Fibroblast of pulmonary artery (primary cell): ENCODE data around the gene ALOXE3.
A peak's percentile ranks its signal among the peaks of the same experiment; 100 is the strongest.

Source experiments
- DNase-seq: peaks from one replicate; pipeline ENCODE4 v3.0.0-alpha.2; 2010; ENCODE audit warnings: low read depth
- H3K4me3 ChIP-seq: replicated peaks from 2 replicates; pipeline ENCODE4 v1.5.1; 2011; ENCODE audit warnings: low read depth, mild to moderate bottlenecking, control low read depth, low read length, moderate library complexity
- CTCF ChIP-seq: IDR thresholded peaks from 2 replicates; pipeline ENCODE4 v1.5.1; 2011; ENCODE audit warnings: mild to moderate bottlenecking, control low read depth, low read length, inconsistent platforms; ENCODE audit errors: missing control alignments

Gene ALOXE3

GRCh38 chr17:8119581-8120519 lies 1.5 kb upstream of the ALOXE3 start:
- DNase-seq = peak; percentile 95
- TF ChIP-seq CTCF = no peak
- H3K4me3 ChIP-seq = peak overlapping the region; percentile 68

- TF ChIP-seq CTCF = peak; percentile 87
- H3K4me3 ChIP-seq = peak overlapping the region; percentile 68
- peak; percentile 86 for DNase-seq
Measured at GRCh38 chr17:8118769-8119580, 661 bp upstream of the ALOXE3 start.

- peak overlapping the region; percentile 68 for H3K4me3 ChIP-seq
- no peak for TF ChIP-seq CTCF
- no peak for DNase-seq
Measured at GRCh38 chr17:8117367-8117979, 841 bp downstream of the ALOXE3 start.

- no peak overlapping the region for H3K4me3 ChIP-seq
- no peak for TF ChIP-seq CTCF
- no peak for DNase-seq
Measured at GRCh38 chr17:8116776-8117175, 1.5 kb downstream of the ALOXE3 start.

- DNase-seq = no peak
- TF ChIP-seq CTCF = no peak
- H3K4me3 ChIP-seq = no peak overlapping the region
Measured at GRCh38 chr17:8110907-8111306, 7.4 kb downstream of the ALOXE3 start.

- no peak for DNase-seq
- H3K4me3 ChIP-seq = no peak overlapping the region
- no peak for TF ChIP-seq CTCF
Measured at GRCh38 chr17:8110456-8110804, 7.9 kb downstream of the ALOXE3 start.
